CD4-positive, alpha-beta T cell treated with Interferon gamma for 1 hour (primary cell): ENCODE measurements around the gene C11orf68.

Experiments
- DNase-seq: peaks from one replicate; pipeline ENCODE4 v3.0.0-alpha.2; 2020

The C11orf68 gene

GRCh38 chr11:65888163-65888814 is 30.6 kb downstream of the C11orf68 start, which contains the start of gene FIBP:
FIBP (minus strand) TSS chr11:65888471; CDS start chr11:65888418, 53 bp downstream.
- peak; percentile 96 for DNase-seq

GRCh38 chr11:65887723-65888162 is 31.1 kb downstream of the C11orf68 start:
- no peak for DNase-seq

- DNase-seq = no peak
Observed at GRCh38 chr11:65886826-65887722, 31.8 kb downstream of the C11orf68 start.

- DNase-seq = no peak
Observed at GRCh38 chr11:65885808-65886536, 32.9 kb downstream of the C11orf68 start.

GRCh38 chr11:65885231-65885630 is 33.6 kb downstream of the C11orf68 start:
- no peak for DNase-seq

- peak; percentile 80 for DNase-seq
Observed at GRCh38 chr11:65884716-65885092, 34.2 kb downstream of the C11orf68 start.

- no peak for DNase-seq
Observed at GRCh38 chr11:65883786-65884715, 34.8 kb downstream of the C11orf68 start.

GRCh38 chr11:65883058-65883761 is 35.7 kb downstream of the C11orf68 start:
- no peak for DNase-seq

- no peak for DNase-seq
Observed at GRCh38 chr11:65882120-65883057, 36.5 kb downstream of the C11orf68 start.

- DNase-seq = no peak
Observed at GRCh38 chr11:65880844-65881421, 37.9 kb downstream of the C11orf68 start.

- DNase-seq = no peak
Observed at GRCh38 chr11:65880027-65880426, 38.8 kb downstream of the C11orf68 start.

GRCh38 chr11:65879617-65880016 is 39.2 kb downstream of the C11orf68 start, which contains the start of gene CTSW:
CTSW (plus strand) TSS chr11:65879837; CDS start chr11:65879855, 18 bp downstream.
- DNase-seq = peak; percentile 47

GRCh38 chr11:65873318-65874156 is 45.3 kb downstream of the C11orf68 start:
- DNase-seq = peak; percentile 95

- no peak for DNase-seq
Observed at GRCh38 chr11:65872586-65873317, 46.1 kb downstream of the C11orf68 start, which contains the start of gene EFEMP2. EFEMP2 (minus strand) TSS chr11:65872800; CDS start chr11:65872354, 446 bp downstream.

GRCh38 chr11:65871811-65872548 is 46.9 kb downstream of the C11orf68 start:
- DNase-seq = no peak

GRCh38 chr11:65870706-65871681 is 47.9 kb downstream of the C11orf68 start:
- DNase-seq = no peak
